ENCODE data around the gene ARRDC5. TPM values are rescaled to one million over a fixed set of nuclear protein-coding genes. Genes with fewer than 3 reads are reported as not detected.

ARRDC5 gene
- total and polyA plus RNA-seq, 2 of the 13 experiments (the other 11 are each of a cell fraction or from before 2014, with no cell fraction given): not detected

DNA sequence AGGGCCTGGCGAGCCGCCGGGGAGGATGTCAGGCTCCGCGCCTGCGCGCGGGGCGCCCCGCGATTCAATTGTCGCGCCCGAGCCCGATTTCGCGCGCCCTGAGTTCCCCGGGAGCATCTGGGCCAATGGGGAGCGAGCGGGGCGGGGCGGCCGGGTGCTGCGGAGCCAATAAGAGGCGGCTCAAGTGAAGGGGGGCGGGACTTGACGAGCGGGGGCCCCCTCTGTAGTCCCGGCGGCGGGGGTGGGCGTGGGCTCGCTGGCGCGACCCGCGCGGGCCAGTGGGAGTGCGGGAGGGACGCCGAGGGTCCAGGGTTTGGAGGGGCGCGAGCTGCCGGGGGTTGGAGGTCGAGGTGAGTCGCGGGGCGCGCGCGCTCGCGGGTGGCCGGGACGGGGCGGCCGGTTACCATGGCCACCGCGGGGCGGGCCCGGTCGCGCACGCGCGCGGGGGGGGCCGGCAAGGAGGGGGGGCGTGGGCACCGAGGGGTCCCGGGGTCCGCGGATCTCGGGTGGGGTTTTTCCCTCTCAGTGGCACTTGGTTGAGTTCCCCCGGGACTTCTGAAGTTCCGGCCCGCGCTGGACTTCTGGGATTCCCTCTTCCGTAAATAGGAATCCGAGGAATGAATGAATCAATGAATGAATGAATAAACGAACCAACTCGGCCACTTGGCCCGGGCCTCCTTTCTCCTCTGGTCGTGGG is 7.3 kb upstream of the ARRDC5 start (continued):
- peak; percentile 85 for TF ChIP-seq SP5 (CRISPR knock-in tag; IDR thresholded peaks at IDR 0.05; ENCODE audit: borderline replicate concordance, low read depth)
- TF ChIP-seq XBP1 (CRISPR knock-in tag; IDR thresholded peaks at IDR 0.05): no peak
- TF ChIP-seq ISX (CRISPR knock-in tag; conservative IDR thresholded peaks at IDR 0.05): no peak
- TF ChIP-seq POLR2G (IDR thresholded peaks at IDR 0.05; ENCODE audit: low read depth, low read length): no peak
- TF ChIP-seq, protein P1, sequence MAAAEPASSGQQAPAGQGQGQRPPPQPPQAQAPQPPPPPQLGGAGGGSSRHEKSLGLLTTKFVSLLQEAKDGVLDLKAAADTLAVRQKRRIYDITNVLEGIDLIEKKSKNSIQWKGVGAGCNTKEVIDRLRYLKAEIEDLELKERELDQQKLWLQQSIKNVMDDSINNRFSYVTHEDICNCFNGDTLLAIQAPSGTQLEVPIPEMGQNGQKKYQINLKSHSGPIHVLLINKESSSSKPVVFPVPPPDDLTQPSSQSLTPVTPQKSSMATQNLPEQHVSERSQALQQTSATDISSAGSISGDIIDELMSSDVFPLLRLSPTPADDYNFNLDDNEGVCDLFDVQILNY (CRISPR knock-in tag; conservative IDR thresholded peaks at IDR 0.05): peak; percentile 98
- TF ChIP-seq CHD2 (IDR thresholded peaks at IDR 0.05; ENCODE audit: low read depth, low read length): no peak
- TF ChIP-seq MED13 (CRISPR knock-in tag; IDR thresholded peaks at IDR 0.05): no peak
- TF ChIP-seq ZNF160 (CRISPR knock-in tag; IDR thresholded peaks at IDR 0.05): 0 out of 2 replicates have a peak, but pooled peaks have one; percentile 55
- TF ChIP-seq SKIL (CRISPR knock-in tag; IDR thresholded peaks at IDR 0.05; ENCODE audit: borderline replicate concordance): no peak
- TF ChIP-seq, protein P2, sequence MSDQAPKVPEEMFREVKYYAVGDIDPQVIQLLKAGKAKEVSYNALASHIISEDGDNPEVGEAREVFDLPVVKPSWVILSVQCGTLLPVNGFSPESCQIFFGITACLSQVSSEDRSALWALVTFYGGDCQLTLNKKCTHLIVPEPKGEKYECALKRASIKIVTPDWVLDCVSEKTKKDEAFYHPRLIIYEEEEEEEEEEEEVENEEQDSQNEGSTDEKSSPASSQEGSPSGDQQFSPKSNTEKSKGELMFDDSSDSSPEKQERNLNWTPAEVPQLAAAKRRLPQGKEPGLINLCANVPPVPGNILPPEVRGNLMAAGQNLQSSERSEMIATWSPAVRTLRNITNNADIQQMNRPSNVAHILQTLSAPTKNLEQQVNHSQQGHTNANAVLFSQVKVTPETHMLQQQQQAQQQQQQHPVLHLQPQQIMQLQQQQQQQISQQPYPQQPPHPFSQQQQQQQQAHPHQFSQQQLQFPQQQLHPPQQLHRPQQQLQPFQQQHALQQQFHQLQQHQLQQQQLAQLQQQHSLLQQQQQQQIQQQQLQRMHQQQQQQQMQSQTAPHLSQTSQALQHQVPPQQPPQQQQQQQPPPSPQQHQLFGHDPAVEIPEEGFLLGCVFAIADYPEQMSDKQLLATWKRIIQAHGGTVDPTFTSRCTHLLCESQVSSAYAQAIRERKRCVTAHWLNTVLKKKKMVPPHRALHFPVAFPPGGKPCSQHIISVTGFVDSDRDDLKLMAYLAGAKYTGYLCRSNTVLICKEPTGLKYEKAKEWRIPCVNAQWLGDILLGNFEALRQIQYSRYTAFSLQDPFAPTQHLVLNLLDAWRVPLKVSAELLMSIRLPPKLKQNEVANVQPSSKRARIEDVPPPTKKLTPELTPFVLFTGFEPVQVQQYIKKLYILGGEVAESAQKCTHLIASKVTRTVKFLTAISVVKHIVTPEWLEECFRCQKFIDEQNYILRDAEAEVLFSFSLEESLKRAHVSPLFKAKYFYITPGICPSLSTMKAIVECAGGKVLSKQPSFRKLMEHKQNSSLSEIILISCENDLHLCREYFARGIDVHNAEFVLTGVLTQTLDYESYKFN (CRISPR knock-in tag; conservative IDR thresholded peaks at IDR 0.05): no peak
- TF ChIP-seq ZNF670 (CRISPR knock-in tag; IDR thresholded peaks at IDR 0.05; ENCODE audit: borderline replicate concordance): no peak
- no peak for TF ChIP-seq ZNF563 (CRISPR knock-in tag; IDR thresholded peaks at IDR 0.05)
- TF ChIP-seq ZNF773 (CRISPR knock-in tag; IDR thresholded peaks at IDR 0.05; ENCODE audit: borderline replicate concordance): no peak
- TF ChIP-seq MTA1 (CRISPR knock-in tag; IDR thresholded peaks at IDR 0.05; ENCODE audit: borderline replicate concordance): no peak
